ENCODE measurements around the gene ZSWIM9.

DNA sequence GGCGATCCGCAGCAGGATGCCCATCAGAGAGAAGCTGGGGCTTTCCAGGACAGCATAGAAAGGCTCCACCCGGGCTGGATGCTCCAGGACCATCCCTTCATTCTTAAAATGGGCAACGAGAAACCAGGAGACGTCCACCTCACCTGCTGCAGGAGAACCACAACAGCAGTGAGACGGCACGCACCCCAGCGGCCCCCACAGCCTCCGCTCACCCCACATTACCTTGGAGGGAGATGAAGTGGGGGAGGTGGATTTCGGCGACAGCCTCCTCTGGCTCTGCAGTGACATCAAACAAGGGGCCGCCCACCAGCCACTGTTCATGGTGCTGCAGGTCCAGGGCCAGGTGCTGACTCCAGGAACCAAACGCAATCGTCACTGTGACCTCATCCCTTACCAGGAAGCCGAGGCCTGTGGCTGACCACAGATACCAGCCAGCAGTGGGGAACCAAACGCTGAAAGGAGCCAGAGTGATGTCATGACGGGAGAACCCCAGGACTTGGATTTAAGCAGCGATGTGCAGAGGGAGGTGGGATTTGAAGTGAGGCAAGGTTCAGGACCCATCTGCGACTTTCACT is 60.2 kb downstream of the ZSWIM9 start:
- TF ChIP-seq CTCF (IDR thresholded peaks at IDR 0.05) (no peak), POLR2A (IDR thresholded peaks at IDR 0.05) (no peak)
